ENCODE results near the gene ARRDC1.
"Not testable (repeated sequence)": the region's sequence is repeated elsewhere in the genome, so short reads cannot be mapped to it uniquely, and the experiment has no call there.

The ARRDC1 gene

DNA sequence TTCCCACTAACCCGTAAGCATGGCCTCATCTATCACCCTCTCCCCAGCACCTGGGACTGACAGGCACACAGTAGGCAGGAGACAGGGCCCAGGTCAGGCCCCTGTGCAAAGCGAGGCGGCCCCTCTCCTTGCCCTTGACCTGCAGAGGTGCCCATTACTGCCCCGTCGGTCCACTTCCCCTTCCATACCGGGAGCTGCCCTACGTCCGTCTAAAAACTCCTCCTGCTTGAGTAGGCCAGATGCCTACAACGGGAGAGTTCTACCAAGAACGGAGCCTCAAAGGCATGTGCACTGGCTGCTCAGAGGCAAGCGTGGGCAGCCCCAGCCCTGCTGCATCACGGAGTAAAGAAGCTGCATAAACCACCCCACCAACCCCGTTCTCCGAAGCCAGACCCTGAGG is 22.1 kb upstream of the ARRDC1 start:
- no peak for DNase-seq (ENCODE audit: low read depth, low spot score)
- no peak overlapping the region for H3K27ac ChIP-seq

DNA sequence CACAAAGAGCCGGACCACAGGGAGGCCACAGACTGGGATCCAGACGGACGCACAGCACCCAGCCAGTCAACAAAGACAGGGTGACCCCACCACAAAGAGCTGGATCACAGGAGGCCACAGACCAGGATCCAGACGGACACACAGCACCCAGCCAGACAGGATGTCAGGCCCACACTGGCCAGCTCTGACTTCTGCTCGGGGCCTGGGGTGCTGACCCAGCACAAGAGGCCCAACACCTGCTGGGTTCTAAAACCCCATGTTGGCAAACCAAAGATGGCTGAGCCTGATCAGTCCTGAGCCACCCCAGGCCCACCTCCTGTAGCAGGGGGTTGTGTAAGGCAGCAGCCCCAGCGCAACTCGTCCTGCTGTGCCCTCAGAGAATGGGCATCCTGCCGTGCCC is 21.5 kb upstream of the ARRDC1 start:
- DNase-seq (ENCODE audit: low read depth, low spot score): no peak
- H3K27ac ChIP-seq: no peak overlapping the region

DNA sequence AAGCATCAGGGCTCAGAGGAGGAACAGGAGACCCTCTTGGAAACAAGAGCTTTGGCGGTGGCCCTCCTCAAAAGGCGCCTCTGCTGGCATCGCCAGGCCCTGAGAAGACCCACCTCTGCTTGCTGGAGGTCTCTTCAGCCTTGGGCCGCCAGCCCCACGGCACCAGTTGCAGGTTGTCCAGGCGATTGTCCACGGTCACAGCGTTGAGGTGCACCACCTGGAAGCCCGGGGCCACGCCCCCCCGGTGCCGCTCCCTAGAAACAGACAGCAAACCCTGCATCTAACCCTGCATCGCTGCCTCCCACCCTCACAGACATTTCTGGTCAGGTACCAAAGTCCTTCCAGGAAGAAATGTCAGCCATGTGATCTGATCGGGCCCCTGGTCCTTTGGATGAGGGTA is 18.6 kb upstream of the ARRDC1 start:
- no peak overlapping the region for H3K27ac ChIP-seq
- no peak for DNase-seq (ENCODE audit: low read depth, low spot score)

DNA sequence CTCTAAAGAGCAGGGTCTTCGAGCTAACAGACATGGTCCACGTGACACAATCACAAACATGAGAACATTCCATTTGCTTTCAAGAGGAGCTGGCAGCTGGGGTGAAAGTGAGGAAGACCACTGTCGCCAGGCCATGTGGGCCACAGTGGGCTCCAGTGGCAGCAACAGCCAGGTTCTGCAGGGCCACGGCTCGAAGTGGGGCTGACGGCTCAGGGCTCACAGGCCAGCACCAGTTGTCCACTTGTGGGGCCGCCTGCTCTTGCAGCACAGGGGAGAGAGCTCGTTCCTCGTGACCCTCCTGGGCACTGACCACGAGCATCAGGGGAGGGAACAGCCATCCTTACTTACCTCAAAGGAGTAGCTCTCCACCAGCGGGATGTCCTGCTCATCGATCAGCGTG is 17.2 kb upstream of the ARRDC1 start:
- no peak overlapping the region for H3K27ac ChIP-seq
- DNase-seq (ENCODE audit: low read depth, low spot score): no peak

DNA sequence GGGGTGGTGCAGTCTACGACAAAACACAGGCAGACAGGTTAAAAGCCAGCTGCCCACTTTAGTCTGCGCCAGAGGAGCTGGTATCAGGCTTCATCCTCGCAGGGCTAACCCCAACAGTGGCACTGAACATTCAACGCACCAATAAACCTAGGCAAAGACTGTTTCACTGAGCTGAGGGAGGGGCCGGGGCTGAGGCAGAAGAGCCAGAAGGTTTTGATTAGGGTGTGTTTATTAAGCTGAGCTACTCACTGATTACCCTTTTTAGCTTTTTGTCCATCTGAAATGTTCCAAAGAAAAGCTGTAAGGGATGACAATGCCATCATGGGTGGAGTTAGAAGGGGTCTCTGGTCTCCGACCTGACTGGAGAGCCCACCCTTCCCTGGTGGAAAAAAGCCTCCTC is 16.6 kb upstream of the ARRDC1 start:
- H3K27ac ChIP-seq: no peak overlapping the region
- DNase-seq (ENCODE audit: low read depth, low spot score): no peak

DNA sequence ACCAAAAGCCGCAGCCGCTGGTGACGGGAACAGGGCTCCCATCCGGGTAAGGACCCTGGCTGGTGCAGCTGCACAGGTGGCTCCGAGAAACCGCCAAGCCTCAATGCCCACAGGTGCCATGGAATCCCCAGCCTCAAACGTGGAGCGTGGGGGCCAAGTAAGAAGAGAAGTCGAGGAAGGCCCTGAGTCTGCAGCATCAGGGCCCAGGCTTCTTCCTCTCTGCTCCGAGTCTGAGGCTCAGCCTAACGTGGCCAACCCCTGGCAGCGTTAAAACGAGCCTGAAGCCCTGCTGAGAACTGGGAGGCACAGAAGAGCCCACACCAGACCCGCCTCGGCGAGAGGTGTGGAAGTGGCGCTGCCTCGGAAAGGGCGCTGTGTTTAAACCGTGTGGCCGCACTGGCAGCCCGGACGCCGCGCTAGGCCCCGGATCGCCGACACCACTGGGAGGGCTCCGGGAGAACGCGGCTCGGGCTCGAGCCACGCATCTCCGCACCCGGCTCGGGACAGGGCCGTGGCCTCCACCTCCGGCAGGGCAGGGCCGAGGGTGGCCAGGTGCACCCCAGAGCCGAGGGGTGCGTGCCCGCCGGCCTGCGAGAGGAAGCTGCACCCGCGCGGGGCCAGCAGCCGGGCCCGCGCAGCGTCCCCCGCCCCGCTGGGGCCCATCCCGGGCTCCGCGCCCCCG is 15.9 kb upstream of the ARRDC1 start:
- DNase-seq (ENCODE audit: low read depth, low spot score): no peak

DNA sequence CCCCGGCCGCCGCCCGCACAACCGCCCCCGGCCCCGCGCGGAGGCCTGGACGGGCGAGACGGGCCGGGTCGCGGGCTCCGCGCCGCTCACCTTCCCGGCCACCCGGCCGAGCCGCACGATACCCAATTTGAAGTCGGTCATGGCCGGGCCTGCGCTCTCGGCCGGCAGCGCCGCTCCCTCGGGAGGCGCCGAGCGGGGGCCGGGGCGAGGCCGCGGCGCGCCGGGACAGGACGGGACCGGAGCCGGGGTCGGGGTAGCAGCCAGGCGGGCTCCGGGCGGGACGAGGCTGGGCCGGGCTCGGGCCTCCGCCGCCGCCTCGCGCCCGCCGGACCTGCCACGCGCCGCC is 15.4 kb upstream of the ARRDC1 start:
- DNase-seq (ENCODE audit: low read depth, low spot score): no peak
- peak overlapping the region; percentile 23 for H3K27ac ChIP-seq

More for the DNA sequence above, 15.9 kb upstream of the ARRDC1 start:
- peak overlapping the region; percentile 23 for H3K27ac ChIP-seq

DNA sequence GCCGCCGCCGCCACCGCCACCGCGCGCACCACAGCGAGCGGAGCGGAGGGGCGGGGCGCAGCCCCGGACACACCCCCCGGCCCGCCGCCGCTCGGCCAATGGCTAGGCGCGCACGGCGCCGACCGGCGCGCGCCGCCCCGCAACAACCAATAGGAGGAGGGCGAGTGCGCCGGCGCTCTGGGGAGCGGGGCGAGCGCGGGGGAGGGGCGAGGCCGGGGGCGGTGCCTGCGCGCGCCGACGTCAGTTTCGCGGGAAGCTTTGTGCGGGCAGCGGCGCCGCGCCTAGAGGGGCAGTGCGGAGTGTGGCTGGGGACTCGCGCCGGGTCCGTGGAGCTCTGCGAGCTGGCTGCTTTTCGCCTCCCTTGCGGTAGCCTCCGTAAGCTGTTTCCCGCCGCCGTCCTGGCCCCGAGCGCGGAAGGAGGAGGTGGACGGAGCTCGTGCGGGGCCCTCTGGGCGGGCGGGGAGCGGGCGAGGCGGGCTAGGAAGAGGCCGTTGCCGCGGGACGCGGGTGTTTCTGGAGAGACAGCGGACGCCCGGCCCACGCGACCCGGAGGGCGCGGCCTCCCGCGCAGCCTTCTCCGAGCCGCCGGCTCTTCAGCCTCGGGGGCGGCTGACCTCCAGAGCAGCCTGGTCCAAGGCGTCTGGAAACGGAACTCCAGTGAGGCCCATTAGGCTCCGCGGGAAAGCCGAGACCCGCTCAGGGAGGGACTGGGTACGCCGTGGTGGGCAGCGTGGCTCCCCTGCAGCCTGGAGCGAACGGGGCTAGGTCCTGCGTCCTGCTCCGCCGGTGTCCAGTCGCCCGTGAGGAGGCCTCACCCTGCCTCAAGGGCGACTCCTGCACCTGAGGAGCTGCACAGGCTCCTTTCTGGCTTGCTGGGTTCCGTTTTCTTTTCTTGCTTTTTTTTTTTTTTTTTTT is 14.8 kb upstream of the ARRDC1 start, which contains the start of gene ZMYND19:
TSS of gene ZMYND19 (minus strand) at position 44 of the 915 bp plus-strand sequence. CDS start 249 bp downstream, outside the sequence.
- DNase-seq (ENCODE audit: low read depth, low spot score): peak; percentile 16
- H3K27ac ChIP-seq: peak within 1 kb of the TSS; percentile 23

DNA sequence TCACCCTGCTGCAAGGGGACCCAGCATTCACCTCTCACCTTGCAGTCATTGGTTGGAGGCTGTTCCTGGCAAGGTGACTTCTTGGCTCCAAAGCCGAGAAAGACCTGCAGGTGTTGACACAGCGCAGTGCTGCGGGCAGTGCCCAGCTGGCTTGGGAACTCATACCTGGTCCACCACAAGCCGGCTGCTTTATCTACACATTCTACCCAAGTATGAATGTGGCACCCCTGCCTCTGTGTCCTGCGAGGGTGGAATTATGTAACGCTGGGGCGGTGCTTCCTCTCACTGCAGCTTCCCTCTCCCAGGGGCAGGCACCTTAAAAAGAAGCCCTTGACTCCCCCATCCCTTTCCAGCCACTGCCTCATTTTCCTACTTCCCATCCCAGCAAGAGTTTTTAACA is 12.7 kb upstream of the ARRDC1 start:
- DNase-seq (ENCODE audit: low read depth, low spot score): no peak

DNA sequence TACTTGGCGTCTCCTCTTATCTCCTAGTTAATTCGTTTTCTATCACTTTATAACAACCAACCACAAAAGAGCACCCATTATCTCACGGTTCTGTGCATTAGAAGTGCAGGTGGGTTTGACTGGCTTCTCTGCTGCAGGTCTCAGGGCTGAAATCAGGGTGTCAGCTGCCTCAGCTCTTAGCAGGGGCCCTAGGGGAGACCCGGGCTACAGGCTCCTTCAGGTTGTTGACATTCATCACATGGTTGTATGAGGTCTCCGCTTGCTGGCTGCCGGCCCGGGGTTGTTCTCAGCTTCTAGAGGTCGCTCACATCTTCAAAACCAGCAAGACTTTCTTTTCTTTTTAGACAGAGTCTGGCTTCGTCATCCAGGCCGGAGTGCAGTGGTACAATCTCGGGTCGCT is 12.3 kb upstream of the ARRDC1 start:
- no peak overlapping the region for H3K27ac ChIP-seq

More for the DNA sequence above, 12.7 kb upstream of the ARRDC1 start:
- no peak overlapping the region for H3K27ac ChIP-seq

DNA sequence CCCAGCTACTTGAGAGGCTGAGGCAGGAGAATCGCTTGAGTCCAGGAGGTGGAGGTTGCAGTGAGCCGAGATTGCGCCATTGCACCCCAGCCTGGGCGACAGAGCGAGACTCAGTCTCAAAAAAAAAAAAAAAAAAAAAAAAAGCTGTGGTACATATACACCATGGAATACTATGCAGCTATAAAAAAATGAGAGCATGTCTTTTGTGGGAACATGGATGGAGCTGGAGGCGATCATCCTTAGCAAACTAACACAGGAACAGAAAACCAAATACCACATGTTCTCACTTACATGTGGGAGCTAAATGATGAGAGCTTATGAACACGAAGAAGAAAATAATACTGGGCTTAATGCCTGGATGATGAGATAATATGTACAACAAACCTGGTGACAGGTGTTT is 8.9 kb upstream of the ARRDC1 start:
- DNase-seq (ENCODE audit: low read depth, low spot score); H3K27ac ChIP-seq: not testable (repeated sequence)

More for the DNA sequence above, 12.3 kb upstream of the ARRDC1 start:
- no peak for DNase-seq (ENCODE audit: low read depth, low spot score)

DNA sequence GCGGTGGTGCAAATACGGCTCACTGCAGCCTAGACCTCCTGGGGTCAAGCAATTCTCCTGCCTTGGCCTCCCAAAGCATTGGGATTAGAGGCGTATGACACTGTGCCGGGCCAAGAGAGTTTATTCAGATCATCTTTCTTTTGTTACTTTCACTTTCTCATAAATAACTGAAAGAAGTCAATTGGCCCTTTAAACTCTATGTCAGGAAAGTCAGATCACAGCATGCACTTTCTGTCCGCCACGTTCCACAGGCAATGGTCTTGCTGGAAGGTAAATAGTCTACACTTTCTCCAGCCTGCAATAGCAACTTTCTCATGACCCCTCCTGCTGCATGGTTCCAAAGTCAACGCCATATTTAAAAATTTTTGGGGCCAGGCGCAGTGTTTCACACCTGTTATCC is 6.5 kb upstream of the ARRDC1 start:
- no peak for DNase-seq (ENCODE audit: low read depth, low spot score)
- no peak overlapping the region for H3K27ac ChIP-seq

DNA sequence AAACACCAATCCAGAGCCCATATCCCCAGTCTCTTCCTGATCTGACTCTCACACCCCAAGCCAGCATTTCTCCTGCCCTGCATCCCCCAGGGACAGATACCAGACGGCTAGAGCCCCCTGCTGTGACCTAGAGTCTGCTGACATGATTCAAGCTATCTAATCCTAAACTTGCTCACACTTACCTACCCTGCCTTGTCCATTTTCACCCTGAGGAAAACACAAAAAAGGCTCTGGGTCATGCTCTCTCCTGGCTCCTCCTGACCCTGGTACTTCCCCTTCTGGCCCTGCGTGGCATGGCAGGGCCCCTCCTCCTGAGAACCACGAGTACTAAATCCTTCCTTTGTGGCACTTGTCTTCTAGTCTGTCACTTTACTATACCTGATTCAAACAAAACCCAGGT is 2.8 kb upstream of the ARRDC1 start:
- H3K27ac ChIP-seq: no peak overlapping the region

DNA sequence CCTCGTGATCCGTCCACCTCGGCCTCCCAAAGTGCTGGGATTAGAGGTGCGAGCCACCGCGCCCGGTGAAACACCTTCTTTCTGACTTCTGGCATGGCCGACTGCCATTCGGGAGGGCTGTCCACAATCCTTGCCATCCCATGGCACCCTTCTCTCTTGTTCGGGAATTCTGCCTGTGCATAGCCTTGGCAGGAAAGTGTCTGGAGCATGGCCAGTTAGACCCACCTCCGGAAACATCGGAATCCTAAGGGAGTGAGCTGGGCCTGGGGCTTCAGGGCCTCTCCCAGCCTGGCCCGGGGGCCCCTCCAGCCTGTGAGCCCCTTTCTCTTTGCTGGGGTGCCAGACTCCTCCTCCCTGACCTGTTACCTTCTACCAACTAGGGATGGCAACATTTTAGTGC is 1.6 kb upstream of the ARRDC1 start:
- no peak overlapping the region for H3K27ac ChIP-seq

More for the DNA sequence above, 2.8 kb upstream of the ARRDC1 start:
- DNase-seq (ENCODE audit: low read depth, low spot score): no peak

DNA sequence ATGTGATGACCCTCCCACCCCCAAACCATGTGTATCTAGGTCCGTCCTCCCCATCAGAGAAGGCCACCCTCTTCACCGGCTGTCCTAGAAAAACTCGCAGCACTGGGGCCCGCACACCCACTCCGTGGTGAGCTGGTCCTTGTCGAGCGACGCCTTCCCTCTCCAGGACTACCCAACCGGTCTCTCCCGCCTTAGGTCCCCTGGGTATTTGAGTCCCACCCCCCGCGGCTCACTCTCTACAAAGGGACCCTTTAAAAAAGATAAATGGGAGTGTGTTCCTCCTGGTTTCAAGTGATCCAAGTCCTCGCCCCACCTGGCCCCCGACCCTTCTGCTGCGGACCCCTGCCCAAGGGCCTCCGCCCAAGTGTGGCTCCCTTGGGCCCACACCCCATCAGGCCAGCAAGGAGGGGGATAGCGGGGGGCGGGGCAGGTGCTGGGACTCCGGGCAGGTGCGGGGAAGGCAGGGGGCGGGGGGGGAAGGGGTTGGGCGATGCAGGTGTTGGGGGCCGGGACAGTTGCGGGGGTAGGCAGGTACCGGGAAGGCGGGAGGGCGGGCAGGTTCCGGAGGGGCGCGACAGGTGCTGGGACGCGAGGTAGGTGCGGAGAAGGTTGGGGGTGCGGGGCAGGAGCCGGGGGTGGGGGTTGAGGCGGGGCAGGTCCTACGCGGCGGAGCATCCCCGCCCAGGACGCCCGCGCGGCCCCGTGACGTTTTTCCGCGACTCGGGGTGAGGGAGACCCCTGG is 970 bp upstream of the ARRDC1 start:
- no peak overlapping the region for H3K27ac ChIP-seq
- no peak for DNase-seq (ENCODE audit: low read depth, low spot score)

More for the DNA sequence above, 1.6 kb upstream of the ARRDC1 start:
- DNase-seq (ENCODE audit: low read depth, low spot score): no peak

DNA sequence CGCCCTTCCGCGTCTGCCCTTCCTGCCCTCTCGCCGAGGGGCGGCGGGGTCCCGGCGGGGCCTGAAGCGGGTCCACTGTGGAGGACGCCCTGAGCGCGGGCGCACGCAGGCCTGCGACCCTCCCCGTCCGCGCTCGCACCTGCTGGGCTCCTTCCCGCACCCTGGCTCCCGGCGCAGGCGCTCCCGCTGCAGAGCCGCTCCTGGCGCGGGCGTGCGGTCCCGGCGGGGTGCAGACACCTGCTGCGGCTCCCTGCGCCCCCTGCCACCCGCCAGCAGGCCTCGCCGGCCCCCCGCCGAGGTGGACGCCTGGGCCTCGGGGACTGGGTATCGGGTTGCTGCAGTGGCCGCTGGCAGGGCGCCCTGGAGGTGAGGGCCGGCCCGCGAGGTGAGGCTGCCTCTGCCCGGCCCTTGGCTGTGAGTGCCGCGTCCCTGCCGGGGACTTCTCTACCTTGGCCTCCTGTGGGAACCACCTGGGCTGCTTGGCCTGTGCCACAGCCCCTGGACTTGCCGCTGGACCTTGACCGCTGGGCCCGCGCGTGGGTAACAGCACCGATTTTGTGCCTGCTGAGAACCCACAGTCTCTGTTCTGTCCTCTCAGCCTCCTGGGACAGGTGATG is 627 bp downstream of the ARRDC1 start:
- DNase-seq (ENCODE audit: low read depth, low spot score): no peak
- peak overlapping the region; percentile 88 for H3K27ac ChIP-seq

DNA sequence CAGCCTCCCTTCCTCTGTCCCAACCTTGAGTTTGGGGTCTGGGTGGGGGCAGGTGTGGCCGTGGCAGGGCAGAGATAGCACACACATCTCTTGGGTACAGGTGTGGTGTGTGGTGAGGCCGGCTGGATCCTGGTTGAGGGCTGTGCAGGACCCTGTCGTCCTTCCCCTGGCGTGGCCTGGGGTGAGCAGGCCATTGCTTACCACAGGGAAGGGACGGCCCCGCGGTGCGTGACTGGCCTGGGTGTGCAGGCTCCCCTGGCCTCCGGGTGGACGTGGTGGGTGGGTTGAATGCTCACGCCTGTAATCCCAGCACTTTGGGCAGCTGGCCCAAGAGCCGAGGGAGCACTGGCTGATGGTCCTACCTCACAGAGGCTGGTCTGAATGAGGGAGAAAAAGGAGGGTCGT is 1.2 kb downstream of the ARRDC1 start:
- H3K27ac ChIP-seq: peak overlapping the region; percentile 88
- DNase-seq (ENCODE audit: low read depth, low spot score): no peak

DNA sequence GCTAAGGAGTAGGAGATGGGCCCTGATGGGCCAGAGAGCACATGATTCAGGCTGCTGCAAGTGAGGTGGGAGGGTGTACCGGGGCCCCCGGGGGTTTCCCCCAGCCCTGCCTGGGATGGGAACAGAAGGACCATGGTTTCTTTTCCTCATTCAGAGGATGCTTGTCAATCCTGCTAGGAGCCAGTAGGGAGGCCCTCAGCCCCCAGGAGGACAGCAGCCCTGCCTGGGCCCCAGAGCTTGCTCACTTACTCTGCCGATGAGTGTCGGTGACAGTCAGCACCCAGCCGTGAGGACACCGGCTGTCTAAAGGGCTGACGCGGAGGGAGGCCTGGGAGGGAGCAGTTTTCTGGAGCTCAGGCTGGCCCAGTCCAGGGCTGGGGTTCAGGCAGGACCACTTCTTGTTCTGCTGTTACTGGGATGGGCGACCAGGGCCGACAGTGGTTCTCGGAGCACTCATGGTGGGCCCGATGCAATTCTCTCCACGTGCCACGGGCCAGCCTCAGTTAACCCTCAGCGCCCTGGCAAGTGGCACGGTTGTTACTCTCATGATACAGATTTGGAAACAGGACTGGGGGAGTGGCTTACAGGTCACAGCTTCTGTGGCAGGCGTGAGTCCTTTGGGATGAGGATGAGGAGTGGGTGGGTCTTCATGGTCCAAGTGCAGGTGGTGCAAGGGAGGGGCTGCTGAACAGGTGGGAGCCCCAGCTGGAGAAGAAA is 1.8 kb downstream of the ARRDC1 start:
- no peak for DNase-seq (ENCODE audit: low read depth, low spot score)
- peak overlapping the region; percentile 88 for H3K27ac ChIP-seq

DNA sequence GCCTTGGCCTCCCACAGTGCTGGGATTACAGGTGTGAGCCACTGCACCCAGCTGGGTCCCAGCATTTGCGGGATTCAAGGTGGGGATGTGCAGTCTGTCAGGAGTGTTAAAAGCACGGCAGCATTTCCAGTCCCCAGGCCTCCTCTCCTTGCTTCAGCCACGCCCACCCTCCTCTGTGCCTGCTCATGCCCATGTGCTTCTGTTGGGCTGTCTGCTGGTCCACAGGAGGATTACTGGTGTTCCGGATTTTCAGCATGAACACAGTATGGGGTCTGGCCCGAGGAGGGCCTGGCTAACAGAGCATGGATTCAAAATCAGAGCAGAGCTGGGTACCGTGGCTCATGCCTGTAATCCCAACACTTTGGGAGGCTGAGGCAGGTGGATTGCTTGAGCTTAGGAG is 5.5 kb downstream of the ARRDC1 start:
- H3K27ac ChIP-seq: peak overlapping the region; percentile 99
- DNase-seq (ENCODE audit: low read depth, low spot score): no peak

All from epithelial cell of prostate (primary cell).